ENCODE data around the gene OXGR1.
"Not testable (repeated sequence)": the region's sequence is repeated elsewhere in the genome, so short reads cannot be mapped to it uniquely, and the experiment has no call there.

OXGR1 gene

DNA sequence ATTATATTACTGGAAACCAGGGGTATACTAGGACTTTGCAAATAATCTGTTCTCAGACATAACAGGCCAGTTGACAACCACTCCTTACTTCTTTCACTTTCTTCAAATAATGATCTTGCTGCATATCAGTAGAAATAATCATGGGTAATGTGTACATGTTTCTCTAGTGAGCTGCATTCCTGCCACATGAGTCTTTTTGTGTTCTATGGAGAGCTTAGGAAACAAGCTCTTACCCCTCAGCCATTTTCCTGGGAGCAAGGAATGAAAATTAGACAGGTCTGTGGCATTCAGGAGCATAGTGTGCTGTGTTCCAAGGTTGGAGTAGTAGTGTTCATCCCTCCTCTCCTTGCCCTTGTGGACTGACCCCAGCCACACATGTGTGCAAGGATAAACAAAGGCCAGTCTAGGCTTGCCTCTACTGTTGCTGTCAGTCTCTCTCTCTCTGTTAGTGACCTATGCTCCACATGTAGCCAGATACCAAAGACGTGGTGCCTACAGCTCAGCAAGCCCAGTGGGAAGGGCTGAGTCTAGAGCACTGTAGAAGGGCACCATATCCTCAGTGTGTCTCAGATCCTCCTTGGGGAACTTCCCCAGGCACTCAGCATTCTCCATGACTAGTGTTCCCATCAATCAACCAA lies 11.5 kb upstream of the OXGR1 start:
- no peak for DNase-seq (ENCODE audit: low spot score)

DNA sequence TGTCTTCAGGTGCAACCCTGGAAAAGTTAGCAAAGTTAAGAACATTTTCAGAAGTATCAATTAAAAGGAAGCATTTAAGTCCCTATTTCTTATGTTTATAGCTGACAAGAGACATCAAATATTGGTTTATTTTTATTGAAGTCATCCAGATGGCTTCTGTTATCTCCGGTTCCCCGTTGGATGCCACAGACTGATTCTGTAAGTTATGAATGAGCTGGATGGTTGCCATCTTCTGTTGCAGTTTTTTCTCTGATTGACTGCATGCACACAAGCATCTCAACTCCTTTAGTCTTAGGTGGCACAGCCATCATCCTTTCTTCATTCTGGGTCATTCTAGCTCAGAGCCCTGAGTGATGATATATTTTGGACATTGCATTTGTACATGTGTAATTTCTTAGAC lies 10.6 kb upstream of the OXGR1 start:
- DNase-seq (ENCODE audit: low spot score), result no peak

DNA sequence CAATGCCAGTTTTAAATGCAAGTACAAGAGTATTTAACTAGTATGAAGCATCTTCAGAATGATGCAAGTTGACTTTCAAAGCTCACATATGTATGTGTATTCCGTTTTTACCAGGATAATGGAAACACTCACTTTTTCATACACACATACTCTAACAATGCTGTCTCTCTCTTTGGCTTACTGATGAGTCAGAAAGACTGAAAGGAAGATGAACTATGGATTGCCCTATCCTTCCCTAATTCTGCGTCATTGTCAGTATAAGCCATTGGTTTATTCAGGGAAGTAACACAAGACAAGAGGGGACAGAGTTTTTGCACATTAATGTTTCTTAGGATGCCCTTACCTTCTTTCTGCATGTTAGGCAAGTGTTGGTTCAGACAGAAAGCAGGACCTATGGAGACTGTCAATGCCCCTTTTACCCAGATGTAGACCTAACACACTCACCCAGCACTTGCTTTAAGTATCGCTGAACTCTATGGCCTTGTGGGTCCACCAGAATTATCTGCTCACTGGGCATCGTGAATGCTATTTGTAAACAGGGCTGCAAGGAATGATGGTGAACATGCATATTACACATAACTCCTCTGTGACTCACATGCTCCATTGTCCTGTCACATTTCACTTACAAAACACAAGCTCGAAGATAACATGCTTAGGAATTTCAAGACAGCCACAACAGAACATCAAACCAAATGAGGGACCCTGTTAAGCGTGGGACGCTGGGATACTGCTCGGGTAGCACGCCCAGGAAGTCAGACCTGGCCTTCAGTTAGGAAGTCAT lies 10.0 kb upstream of the OXGR1 start:
- no peak for DNase-seq (ENCODE audit: low spot score)

DNA sequence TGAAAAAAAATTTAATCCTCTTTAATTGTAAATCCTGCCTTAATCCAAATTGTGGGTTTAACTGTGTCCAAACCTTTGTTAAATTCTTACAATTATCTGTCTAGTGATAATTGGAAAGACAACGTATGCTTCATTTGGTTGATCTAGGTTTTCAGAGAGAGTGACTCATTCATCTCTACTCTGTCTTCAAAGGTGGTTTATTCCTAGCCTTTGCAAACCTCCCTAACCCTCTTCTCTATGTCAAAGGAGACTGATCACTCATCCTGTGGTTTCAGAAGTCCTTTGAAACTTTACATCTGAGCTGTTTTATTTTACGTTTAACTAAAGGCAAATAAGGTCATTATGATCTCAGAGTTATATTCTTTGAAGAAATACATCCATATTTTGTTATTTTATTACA lies 8.8 kb upstream of the OXGR1 start:
- no peak for DNase-seq (ENCODE audit: low spot score)

DNA sequence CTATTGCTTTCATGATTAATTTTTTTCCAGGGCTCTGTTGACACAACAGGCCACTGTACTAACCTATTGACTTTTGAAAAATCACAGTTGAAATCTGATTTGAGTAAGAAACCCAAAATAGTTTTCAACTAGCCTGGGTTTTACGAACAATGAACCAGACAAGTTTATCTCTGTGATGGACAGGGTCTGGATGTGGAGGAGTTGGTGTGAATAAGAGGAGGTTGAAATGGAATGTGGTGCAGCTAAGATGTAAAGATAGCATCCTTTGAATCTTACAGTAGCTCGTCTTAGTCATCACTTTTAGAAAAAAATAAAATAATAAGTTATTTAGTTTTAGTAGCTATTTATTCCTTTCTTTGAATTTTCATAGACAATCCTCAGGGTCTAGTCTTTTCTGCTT lies 8.3 kb upstream of the OXGR1 start:
- no peak for DNase-seq (ENCODE audit: low spot score)

DNA sequence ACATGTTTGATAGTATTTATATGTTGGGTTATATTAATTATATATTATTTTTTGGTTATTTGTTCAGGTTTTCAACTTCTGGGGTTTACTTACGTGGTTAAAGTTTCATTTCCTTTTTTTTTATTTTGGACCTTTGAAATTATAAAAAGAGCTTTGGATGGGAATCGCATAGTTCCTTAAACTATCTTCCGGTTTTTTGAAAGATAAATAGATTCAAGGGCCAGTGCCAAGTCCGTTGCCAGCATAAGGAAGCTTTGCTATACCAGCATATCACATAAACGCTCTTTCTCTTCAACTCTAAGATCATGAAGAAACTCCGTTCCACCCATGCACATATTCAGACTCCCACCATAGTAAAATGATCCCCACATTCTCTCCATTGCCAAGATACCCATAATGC lies 7.4 kb upstream of the OXGR1 start:
- DNase-seq (ENCODE audit: low spot score), result no peak

DNA sequence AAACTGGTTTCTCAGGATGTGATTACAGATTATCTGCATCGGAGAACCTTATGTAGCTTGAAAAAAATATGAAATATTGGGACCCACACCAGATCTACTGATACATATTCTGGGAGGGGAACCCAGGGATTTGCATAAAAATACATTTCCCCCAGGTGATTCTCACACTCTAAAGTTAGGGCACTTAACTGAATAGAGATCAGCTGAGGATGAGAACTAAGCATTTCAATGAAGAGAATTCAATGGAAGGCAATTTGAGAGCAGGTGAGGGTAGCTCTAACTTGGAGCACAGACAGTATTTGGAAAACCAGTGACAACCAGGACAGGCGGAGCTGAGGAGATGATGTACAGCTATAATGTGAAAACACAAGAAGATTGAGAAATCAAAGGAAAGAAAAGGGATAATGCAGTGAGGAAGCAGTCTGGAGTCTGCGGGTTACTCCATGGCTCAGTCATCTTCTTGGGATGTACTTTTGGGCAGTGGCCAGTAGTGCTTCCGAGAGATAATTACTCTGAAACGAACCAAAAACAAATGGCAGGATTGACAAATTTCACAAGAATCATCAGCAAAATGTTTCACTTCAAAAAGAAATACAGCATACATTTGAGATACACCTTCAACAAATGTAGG lies 6.1 kb upstream of the OXGR1 start:
- DNase-seq (ENCODE audit: low spot score), result no peak

DNA sequence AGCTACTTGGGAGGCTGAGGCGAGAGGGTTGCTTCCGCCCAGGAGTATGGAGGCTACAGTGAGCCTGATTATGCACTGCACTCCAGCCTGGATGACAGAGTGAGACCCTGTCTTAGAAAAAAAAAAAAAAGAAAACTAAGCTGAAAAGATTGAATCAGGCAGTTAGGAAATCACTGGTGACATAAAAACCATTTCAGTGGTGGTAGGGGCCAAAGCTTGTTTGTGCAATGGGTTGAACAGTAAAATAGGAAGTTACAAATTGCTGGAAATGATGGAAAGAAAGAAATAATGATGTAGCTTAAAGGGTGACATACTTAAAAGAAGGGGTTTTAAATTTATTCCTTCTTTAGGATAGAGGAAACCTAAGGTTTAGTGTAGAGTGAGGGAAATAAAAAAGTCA lies 4.8 kb upstream of the OXGR1 start:
- DNase-seq (ENCODE audit: low spot score), result no peak

DNA sequence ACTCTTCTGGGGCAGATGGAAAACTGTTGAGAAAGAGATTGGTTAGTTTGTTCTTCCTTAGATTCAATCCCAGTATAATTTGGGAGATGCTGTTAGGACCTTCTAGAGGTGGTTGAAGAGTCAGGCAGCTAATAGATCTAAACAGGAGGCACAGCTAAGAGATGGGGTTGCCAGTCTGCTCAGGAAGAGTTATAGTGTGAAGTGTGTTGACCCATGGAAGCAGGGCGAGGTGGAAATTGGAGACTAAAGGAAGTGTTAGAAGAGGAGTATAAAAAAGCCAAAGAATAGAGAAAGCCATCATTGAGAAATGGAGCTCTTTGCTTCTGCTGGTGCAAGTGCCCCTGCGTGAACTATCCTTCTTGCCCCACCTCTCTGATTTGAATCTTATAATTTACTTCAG lies 3.8 kb upstream of the OXGR1 start:
- DNase-seq (ENCODE audit: low spot score), result no peak

DNA sequence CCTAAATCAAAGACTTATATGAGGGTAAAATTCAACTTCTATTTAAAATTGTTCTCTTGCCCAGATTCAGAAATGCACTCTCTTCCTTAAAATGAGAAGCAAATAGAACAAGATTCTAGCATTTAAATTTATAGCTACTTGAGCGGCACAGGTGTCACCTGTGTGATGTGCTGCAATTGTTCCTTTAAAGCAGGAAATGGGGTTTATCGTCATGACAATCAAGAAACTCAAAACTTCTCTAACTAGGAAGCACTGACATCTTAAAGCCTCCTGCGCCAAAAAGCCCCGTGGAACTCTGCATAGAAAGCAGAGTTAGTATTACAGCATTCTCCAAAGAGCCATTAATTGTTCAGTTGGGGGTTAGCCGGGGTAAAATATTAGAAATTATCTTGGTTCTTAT lies 2.6 kb upstream of the OXGR1 start:
- no peak for DNase-seq (ENCODE audit: low spot score)

DNA sequence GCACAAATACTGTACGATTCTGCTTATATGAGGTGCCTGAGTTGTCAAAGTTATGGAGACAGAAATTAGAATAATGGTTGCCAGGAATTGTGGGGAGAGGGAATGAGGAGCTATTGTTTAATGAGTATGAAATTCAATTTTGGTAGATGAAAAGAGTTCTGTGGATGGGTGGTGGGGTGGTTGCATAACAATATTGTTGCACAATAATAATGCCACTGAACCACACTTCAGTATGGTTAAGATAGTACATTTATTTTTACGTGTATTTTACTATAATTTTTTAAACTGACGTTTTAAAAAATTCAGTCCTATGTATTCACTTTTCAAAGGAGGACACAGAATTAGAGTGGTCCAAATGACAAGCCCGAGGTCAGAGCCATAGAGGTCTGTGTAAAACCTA lies 1.8 kb upstream of the OXGR1 start:
- DNase-seq (ENCODE audit: low spot score), result no peak

DNA sequence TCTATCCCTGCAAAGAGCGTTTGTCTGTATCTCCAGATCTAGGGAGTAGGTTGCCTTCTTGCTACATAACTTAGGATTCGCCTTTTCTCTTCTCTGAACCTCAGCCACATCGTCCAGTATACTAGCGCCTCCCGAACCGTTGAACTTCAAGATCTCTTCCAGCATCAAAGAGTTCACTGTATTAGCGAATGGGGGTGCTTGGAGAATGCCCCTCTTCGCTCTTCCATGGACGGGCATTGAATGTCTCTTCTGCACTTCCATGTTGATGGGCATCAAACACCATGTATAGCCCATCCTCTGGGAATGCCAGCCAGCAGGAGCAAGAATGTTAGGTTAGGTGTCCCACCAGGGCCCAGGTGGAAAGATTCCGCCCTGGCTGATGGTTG lies 575 bp upstream of the OXGR1 start:
- no peak for DNase-seq (ENCODE audit: low spot score)

DNA sequence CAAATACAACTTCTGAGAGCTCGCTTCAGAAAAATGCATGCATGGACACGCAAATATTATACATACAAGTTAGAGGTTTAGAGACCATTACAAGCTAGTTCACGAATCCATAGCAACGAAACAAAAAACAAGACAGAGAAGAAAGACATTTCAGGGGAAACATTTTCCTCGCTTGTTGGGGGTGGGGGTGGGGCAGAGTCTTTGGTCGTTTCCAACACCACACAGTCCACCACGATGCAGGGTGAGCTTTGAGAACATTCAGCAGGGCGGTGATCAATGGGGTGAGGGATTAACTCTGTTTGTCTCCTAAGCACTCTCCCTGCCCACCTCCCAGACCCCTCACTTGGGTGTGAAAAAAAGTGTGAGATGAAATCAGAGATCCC lies 651 bp downstream of the OXGR1 start:
- DNase-seq (ENCODE audit: low spot score), result no peak

DNA sequence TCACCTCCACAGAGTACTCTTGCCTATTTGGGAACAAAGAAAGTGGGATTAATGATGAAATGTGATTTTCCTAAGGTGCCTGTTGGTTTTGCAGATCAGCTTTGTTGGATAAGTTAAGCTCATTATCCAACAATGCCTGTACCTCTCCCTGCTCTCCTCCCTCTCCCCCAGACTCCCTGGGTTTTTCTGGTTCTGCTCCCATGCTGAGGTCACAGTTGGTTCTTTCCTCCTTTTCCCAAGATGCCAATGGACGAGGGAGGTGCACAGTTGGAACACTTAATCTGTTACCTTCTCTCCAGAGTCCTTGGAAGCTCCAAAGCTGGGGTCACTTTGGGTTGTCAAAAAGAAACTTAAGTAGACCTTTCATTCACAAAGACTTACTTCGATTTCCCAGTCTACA lies 1.6 kb downstream of the OXGR1 start:
- no peak for DNase-seq (ENCODE audit: low spot score)

DNA sequence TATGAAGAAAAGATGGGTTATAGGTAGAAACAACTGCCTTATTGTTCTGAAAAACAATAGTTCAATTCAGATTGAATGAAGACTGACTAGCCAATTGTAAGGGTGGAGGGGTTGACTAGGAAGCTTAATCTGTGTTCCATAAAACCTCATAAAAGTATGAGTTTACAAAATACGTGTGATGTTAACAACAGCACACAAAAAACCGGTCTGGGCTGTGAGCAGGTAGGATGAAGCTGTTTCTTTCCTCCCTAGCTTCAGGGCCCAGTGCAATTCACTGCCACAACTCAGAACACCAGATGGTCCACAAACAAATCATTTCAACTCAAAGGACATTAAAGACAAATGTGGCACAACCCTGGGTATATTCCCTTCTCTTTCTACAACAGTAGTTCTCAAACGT lies 3.2 kb downstream of the OXGR1 start:
- no peak for DNase-seq (ENCODE audit: low spot score)

DNA sequence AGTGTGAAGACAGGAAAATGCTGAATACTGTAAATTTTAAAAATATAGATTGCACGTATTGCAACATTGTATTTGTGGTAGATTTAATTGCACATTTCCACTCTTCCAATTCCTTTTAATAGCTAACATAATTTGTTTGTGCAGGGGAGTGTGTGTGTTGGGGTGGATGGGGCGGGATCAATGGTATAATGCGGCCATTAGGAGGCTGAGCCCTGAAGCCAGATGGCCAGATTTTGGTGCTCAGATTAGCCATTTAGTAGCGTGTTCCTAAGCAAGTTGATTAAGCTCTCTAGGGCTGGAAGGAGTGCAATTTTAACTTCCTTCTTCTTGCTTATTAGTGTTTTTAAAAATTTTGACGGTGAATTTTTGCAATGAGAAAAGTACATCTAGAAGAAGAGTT lies 5.8 kb downstream of the OXGR1 start:
- no peak for DNase-seq (ENCODE audit: low spot score)

DNA sequence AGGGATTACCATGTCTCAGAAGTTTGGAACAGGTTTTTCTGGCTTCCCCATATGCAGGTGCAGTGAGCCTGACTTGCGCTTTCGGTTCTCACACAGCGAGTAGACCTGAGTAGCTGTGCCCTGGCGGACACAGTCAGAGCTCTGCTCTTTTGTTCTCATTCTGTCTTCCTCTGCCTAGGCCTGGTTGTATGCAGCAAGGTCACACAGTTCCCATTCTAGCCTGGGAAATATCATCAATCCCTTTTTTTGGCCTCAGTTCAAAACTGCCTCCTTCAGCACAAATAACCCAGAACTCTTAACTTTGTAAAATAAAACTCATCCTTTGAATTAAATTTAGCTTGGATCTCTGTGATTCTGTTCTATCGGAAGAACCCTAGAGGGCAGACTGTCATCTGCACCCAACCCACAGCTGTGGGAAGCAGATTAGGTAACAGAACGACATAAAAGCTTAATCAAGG lies 10.2 kb downstream of the OXGR1 start:
- no peak for DNase-seq (ENCODE audit: low spot score)

DNA sequence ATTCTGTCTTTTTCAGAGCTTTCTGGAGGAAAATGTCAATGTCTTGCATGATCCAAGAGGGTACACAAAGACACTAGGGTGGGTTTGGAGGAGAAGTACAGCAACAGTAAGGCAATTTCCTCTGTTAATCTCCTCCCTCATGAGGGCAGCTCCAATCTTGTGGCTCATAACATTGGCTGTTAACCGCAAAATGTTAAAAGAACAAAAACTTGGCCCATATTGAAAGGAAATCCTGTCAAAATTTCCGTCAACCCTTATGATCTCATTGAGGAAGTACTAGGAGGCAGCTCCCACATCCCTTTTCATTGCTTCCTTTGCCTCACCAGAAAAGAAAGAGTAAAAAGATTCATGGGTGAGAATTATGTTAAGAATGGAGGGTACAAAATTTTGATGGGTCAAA lies 11.6 kb downstream of the OXGR1 start:
- no peak for DNase-seq (ENCODE audit: low spot score)

DNA sequence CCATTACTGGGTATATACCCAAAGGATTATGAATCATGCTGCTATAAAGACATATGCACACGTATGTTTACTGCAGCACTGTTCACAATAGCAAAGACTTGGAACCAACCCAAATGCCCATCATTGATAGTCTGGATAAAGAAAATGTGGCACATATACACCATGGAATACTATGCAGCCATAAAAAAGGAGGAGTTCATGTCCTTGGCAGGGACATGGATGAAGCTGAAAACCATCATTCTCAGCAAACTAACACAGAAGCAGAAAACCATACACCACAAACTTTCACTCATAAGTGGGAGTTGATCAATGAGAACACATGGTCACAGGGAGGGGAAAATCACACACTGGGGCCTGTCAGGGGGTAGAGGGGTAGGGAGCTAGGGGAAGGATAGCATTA lies 14.4 kb downstream of the OXGR1 start:
- not testable (repeated sequence) for DNase-seq (ENCODE audit: low spot score)

DNA sequence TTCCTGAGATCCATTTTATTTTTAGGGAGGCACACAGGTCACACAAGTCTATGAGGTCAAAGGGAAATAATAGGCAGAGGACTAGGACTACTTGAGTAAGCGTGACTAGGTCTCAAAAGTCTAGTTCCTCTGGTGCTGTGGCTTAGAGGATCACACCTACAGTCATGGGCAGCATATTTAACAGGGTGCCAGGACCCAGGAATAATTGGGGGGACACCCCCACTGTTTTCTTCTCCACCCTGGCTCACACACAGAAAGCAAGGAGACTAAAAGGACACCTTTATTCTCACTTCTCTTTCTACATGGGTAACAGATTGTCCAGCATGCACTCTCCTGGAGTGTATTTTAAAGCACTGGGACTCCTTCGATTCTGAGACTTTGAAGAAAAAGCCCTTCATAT lies 26.2 kb downstream of the OXGR1 start:
- no peak for DNase-seq (ENCODE audit: low spot score)

DNA sequence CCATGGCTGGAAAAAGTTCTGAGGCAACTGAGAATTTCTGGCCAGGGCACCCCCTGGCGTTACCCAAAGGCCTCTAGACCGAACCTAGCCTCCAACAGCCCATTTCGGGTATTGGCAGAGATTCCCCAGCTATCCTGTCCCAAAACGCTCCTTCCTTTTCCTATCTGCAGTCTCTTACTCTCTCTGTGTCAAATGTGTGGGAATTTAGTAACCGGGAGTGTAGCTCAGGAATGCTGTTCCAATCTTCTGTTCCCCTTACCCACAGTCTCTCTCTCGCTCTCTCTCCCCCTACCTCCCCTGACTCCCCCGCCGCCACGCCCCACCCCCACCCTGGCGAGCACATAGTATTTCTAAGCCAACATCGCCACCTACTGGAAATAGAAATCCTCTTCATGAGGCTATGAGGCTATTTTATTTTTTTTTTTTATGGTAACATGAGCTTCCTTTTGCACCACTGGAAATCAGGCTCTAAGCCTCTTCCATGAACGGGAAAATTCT lies 27.0 kb downstream of the OXGR1 start:
- no peak for DNase-seq (ENCODE audit: low spot score)

DNA sequence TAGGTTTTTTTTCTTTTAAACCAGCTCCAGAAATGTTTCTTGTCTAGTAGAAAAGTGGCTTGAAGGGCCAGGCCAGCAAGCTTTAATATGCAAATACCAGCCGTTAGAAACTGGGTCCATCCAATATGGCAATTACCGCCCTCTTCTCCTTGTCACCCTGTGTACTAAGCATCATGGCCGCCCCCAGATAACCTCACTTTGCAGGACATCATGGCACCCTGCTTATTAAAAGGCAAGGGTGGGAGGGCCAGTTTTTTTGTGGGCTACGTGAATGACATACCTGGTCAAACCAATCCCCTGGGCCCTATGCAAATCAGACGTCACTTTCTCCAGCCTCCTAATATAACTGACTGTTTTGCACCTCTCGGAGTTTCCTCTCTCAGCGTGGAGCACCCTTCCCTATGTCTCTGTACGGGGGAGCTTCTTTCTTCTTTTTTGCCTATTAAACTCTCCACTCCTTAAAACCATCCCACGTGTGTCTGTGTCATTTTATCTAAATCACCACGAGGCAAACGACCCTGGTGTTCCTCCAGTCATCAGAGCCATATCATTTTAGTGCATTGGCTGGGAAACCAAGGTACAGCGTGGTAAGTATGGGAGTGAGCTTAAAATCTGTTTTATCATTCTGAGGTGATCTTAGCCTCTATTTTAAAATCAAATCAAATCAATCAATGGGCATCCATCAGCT lies 27.7 kb downstream of the OXGR1 start:
- no peak for DNase-seq (ENCODE audit: low spot score)

All from SK-N-DZ (cell line).